NCI-H526 treated with DMSO at 0.1 percent for 48 hours (cell line): Measurements from ENCODE around the gene JUN.

ENCODE experiments used
- DNase-seq: peaks from one replicate; lab custom pipeline; 2025; lab: John Stamatoyannopoulos, UW

JUN gene

GRCh38 chr1:58783993-58784757, at the start of gene JUN:
JUN (minus strand) TSS chr1:58784047; CDS start chr1:58783070, 977 bp downstream.
- DNase-seq, result peak; percentile 98

- no peak for DNase-seq
Measured at GRCh38 chr1:58833166-58833565, 49.3 kb upstream of the JUN start.

GRCh38 chr1:58830291-58830690, 46.4 kb upstream of the JUN start:
- no peak for DNase-seq

GRCh38 chr1:58829866-58830265, 46.0 kb upstream of the JUN start:
- DNase-seq, result no peak

GRCh38 chr1:58827298-58827697, 43.5 kb upstream of the JUN start:
- DNase-seq, result no peak

- no peak for DNase-seq
Measured at GRCh38 chr1:58824753-58825389, 41.0 kb upstream of the JUN start.

GRCh38 chr1:58823481-58824010, 39.7 kb upstream of the JUN start:
- DNase-seq, result no peak

GRCh38 chr1:58821309-58821708, 37.5 kb upstream of the JUN start:
- no peak for DNase-seq

GRCh38 chr1:58818976-58819375, 35.1 kb upstream of the JUN start:
- no peak for DNase-seq

GRCh38 chr1:58818075-58818474, 34.2 kb upstream of the JUN start:
- DNase-seq, result no peak

- no peak for DNase-seq
Measured at GRCh38 chr1:58816747-58817221, 32.9 kb upstream of the JUN start.

- peak; percentile 49 for DNase-seq
Measured at GRCh38 chr1:58816072-58816746, 32.4 kb upstream of the JUN start.

- DNase-seq, result peak; percentile 38
Measured at GRCh38 chr1:58815686-58816071, 31.8 kb upstream of the JUN start.

GRCh38 chr1:58815069-58815685, 31.3 kb upstream of the JUN start:
- DNase-seq, result peak; percentile 41

- no peak for DNase-seq
Measured at GRCh38 chr1:58814251-58815068, 30.6 kb upstream of the JUN start.

- DNase-seq, result no peak
Measured at GRCh38 chr1:58813801-58814200, 30.0 kb upstream of the JUN start.

GRCh38 chr1:58813361-58813760, 29.5 kb upstream of the JUN start:
- DNase-seq, result no peak

- DNase-seq, result no peak
Measured at GRCh38 chr1:58812926-58813325, 29.1 kb upstream of the JUN start.

GRCh38 chr1:58812468-58812867, 28.6 kb upstream of the JUN start:
- no peak for DNase-seq

- no peak for DNase-seq
Measured at GRCh38 chr1:58811303-58811702, 27.5 kb upstream of the JUN start.

- DNase-seq, result no peak
Measured at GRCh38 chr1:58809325-58810010, 25.6 kb upstream of the JUN start.
